Measurements from ENCODE around the gene ADI1. TPM values are rescaled to one million over a fixed set of nuclear protein-coding genes. Genes with fewer than 3 reads are reported as not detected.

The ADI1 gene
- total RNA-seq, 5 donors from 2014 or later (not counting 1 experiment from before 2014, with no cell fraction given): 20.9 to 29.0 (median 28.3) TPM

DNA sequence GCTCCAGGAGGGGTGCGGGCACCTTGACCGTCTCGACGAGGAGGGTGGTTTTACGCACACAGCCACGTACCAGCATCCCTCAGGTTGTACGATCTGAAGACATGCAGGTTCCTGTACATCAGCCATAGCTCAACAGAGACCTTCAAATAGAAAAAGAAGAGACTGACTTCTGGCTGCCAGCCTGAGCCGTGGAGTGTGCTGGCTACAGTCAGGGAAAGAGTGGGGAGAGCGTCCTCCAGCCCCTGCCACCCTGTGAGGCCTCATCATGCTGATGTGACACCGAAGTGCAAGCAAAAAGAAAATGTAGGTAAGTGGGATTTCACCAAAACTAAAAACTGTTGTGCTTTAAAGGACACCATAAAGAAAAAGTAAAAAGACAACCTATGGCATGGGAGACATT is 47.0 kb downstream of the ADI1 start:
- ChIA-PET POLR2A (interaction anchor here in 1 of 2 donors (0.7 kb wide), 1 partner anchor 116 kb away, joined by 3 read pairs; no protein-coding TSS in a partner anchor), CTCF (interaction anchor here in 1 of 2 donors (1.2 to 1.3 kb wide), 2 partner anchors 9 to 11 kb away, joined by 3 to 5 read pairs; no protein-coding TSS in a partner anchor)
- H3K9me3 ChIP-seq: no peaks in the 10 kb centered on the region
- 89% methylated on average over 10 of the region's 10 CpGs for WGBS (ENCODE audit: insufficient coverage)
- H3K27me3 ChIP-seq (replicated peaks in 1 of 2; ENCODE audit: control insufficient read depth in 2 of 2, extremely low read depth in 1 of 2, insufficient read depth in 2 of 2, low read length in 1 of 2): no peaks in the 10 kb centered on the region
- Mint-ChIP-seq H3K36me3 (peaks cover 57% of the 10 kb centered on the region), H3K4me1 (no peaks in the 10 kb centered on the region), H3K27ac (no peak overlapping the region), H3K4me3 (no peak overlapping the region), H3K9me3 (no peaks in the 10 kb centered on the region), H3K27me3 (no peaks in the 10 kb centered on the region)
- H3K36me3 ChIP-seq (ENCODE audit: control insufficient read depth in 2 of 2, extremely low read depth in 1 of 2, insufficient read depth in 1 of 2, low read length in 1 of 2): peaks cover 20 to 81% of the 10 kb centered on the region in 2 donors
- no peak overlapping the region for H3K27ac ChIP-seq (ENCODE audit: low read length)
- H3K4me1 ChIP-seq (ENCODE audit: control insufficient read depth in 1 of 2, extremely low read depth in 1 of 2, insufficient read depth in 2 of 2, low read length in 2 of 2): no peaks in the 10 kb centered on the region
- DNase-seq: no peak
- ATAC-seq (replicated peaks in 1 of 4): no peak
- H3K4me3 ChIP-seq (ENCODE audit: control insufficient read depth in 1 of 2, extremely low read depth in 1 of 2, low read length in 1 of 2): no peak overlapping the region

DNA sequence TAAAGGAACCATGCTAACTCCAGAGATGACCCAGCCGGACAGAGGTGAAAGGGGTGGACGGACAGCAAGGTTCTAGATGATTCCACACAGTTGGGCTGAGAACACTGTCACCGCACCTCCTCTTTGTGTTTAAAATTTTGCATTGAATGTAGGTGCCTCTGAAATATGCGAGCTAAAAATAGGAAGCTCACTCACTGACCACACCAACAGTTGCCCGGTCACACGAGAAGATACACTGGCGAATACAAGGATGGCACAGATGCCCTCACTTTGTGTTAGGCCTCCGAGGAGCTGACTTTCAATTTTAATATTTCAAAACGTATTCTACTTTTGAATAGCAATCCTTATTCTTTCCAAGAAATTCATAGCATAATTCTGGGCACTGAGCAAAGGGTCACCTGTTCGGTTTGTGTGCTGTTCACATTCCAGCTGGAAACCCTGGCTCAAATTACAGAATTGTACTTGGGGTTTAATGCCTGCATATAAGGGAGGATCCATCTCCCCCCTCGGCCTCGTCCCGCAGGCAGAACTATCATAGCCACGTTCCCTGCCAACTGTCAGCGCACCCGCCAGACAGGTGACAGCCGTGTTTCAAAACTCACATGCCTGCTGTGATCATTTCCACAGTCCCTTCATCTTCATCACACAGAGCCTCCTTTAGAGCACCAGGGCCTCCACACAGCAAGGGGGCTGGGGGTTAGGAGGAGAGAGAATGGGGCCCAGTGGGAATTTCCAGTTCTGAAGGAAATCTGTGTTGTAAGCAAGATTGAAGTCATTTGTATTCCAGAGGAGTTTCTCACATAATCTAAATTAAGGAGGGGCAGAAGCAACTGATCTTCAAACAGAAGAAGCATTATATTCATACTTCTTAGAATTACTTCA is 48.2 kb downstream of the ADI1 start:
- Histone ChIP-seq H3K36me3 (ENCODE audit: control insufficient read depth in 2 of 2, extremely low read depth in 1 of 2, insufficient read depth in 1 of 2, low read length in 1 of 2) (peaks cover 27 to 84% of the 10 kb centered on the region in 2 donors), H3K27ac (ENCODE audit: low read length) (no peak overlapping the region), H3K4me3 (ENCODE audit: control insufficient read depth in 1 of 2, extremely low read depth in 1 of 2, low read length in 1 of 2) (no peak overlapping the region), H3K27me3 (replicated peaks in 1 of 2; ENCODE audit: control insufficient read depth in 2 of 2, extremely low read depth in 1 of 2, insufficient read depth in 2 of 2, low read length in 1 of 2) (no peaks in the 10 kb centered on the region), H3K4me1 (ENCODE audit: control insufficient read depth in 1 of 2, extremely low read depth in 1 of 2, insufficient read depth in 2 of 2, low read length in 2 of 2) (no peaks in the 10 kb centered on the region), H3K9me3 (no peaks in the 10 kb centered on the region)
- Mint-ChIP-seq H3K27ac (no peak overlapping the region), H3K36me3 (peaks cover 61% of the 10 kb centered on the region), H3K27me3 (no peaks in the 10 kb centered on the region), H3K4me3 (no peak overlapping the region), H3K4me1 (no peaks in the 10 kb centered on the region), H3K9me3 (no peaks in the 10 kb centered on the region)
- WGBS (ENCODE audit: insufficient coverage): 97% methylated on average over 10 of the region's 17 CpGs
- POLR2A ChIA-PET: interaction anchor here (0.5 to 0.6 kb wide), 2 partner anchors 49 kb away, joined by 3 to 4 read pairs; no protein-coding TSS in a partner anchor
- CTCF ChIA-PET: no interaction called here
- DNase-seq (no peak), ATAC-seq (replicated peaks in 1 of 4) (no peak)

DNA sequence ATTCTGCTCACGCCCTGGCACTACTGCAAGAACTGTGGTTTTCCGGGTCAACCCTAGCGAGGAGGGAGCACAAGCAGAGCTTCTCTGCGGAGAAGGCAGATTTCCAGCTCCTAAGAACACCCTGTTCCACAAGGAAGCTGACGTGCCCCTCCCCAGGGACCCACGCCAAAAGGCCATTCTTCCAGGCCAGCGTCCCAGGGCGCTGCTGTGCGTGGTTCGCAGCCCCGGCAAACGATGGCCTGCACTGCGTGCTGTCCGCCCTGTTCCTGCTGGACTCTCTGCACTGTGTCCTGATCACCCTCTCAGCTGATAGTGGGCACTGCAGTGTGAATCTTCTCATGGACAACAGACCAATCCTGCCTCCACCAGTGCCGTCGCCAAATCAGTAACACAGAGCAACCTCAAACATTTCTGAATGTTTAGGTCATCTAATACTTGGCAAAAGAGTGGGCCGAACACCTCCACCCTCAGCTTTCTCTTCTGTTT is 49.1 kb downstream of the ADI1 start:
- no peak overlapping the region for H3K27ac ChIP-seq (ENCODE audit: low read length)
- H3K9me3 ChIP-seq: no peaks in the 10 kb centered on the region
- no peaks in the 10 kb centered on the region for H3K27me3 ChIP-seq (replicated peaks in 1 of 2; ENCODE audit: control insufficient read depth in 2 of 2, extremely low read depth in 1 of 2, insufficient read depth in 2 of 2, low read length in 1 of 2)
- H3K4me3 ChIP-seq (ENCODE audit: control insufficient read depth in 1 of 2, extremely low read depth in 1 of 2, low read length in 1 of 2): no peak overlapping the region
- POLR2A ChIA-PET: interaction anchor here in 1 of 2 donors (0.6 kb wide), 1 partner anchor 50 kb away, joined by 4 read pairs; no protein-coding TSS in a partner anchor
- WGBS (ENCODE audit: insufficient coverage): 99% methylated on average over 14 of the region's 17 CpGs
- no peak overlapping the region for H3K27ac Mint-ChIP-seq
- no peaks in the 10 kb centered on the region for H3K4me1 ChIP-seq (ENCODE audit: control insufficient read depth in 1 of 2, extremely low read depth in 1 of 2, insufficient read depth in 2 of 2, low read length in 2 of 2)
- DNase-seq (no peak), ATAC-seq (replicated peaks in 1 of 4) (no peak)
- peaks cover 26 to 85% of the 10 kb centered on the region in 2 donors for H3K36me3 ChIP-seq (ENCODE audit: control insufficient read depth in 2 of 2, extremely low read depth in 1 of 2, insufficient read depth in 1 of 2, low read length in 1 of 2)
- peaks cover 61% of the 10 kb centered on the region for H3K36me3 Mint-ChIP-seq
- no peaks in the 10 kb centered on the region for H3K27me3 Mint-ChIP-seq
- no peaks in the 10 kb centered on the region for H3K9me3 Mint-ChIP-seq
- CTCF ChIA-PET: no interaction called here
- H3K4me1 Mint-ChIP-seq: no peaks in the 10 kb centered on the region
- no peak overlapping the region for H3K4me3 Mint-ChIP-seq

DNA sequence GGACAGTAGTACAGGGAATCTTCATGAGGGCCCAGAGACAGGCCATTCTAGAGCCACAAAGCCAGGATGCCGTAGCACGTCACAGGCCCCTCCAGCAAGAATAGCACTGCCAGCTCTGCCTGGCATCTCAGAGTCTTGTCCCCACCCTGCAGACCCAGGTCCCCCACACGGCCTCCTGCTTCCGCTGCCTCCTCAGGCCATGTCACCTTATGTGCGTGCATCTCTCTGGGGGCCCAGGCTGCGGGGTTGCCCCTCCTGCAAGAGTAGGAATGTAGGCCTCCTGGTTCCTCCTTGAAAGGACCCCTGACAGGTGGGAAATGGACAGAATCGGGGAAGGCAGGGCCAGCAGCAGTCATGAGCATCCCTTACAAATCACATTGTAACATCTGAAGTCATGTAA is 49.8 kb downstream of the ADI1 start:
- no peak overlapping the region for H3K27ac ChIP-seq (ENCODE audit: low read length)
- ATAC-seq (replicated peaks in 1 of 4) (no peak), DNase-seq (no peak)
- H3K4me3 Mint-ChIP-seq: no peak overlapping the region
- H3K4me3 ChIP-seq (ENCODE audit: control insufficient read depth in 1 of 2, extremely low read depth in 1 of 2, low read length in 1 of 2): no peak overlapping the region
- no peaks in the 10 kb centered on the region for H3K9me3 ChIP-seq
- H3K4me1 ChIP-seq (ENCODE audit: control insufficient read depth in 1 of 2, extremely low read depth in 1 of 2, insufficient read depth in 2 of 2, low read length in 2 of 2): no peaks in the 10 kb centered on the region
- H3K36me3 ChIP-seq (ENCODE audit: control insufficient read depth in 2 of 2, extremely low read depth in 1 of 2, insufficient read depth in 1 of 2, low read length in 1 of 2): peaks cover 28 to 89% of the 10 kb centered on the region in 2 donors
- no peaks in the 10 kb centered on the region for H3K9me3 Mint-ChIP-seq
- ChIA-PET POLR2A (interaction anchor here in 1 of 2 donors (0.6 kb wide), 1 partner anchor 402 kb away, joined by 3 read pairs; no protein-coding TSS in a partner anchor), CTCF (no interaction called here)
- H3K27me3 Mint-ChIP-seq: no peaks in the 10 kb centered on the region
- H3K36me3 Mint-ChIP-seq: peaks cover 63% of the 10 kb centered on the region
- no peaks in the 10 kb centered on the region for H3K27me3 ChIP-seq (replicated peaks in 1 of 2; ENCODE audit: control insufficient read depth in 2 of 2, extremely low read depth in 1 of 2, insufficient read depth in 2 of 2, low read length in 1 of 2)
- 97% methylated on average over 3 of the region's 7 CpGs for WGBS (ENCODE audit: insufficient coverage)
- H3K27ac Mint-ChIP-seq: no peak overlapping the region
- no peaks in the 10 kb centered on the region for H3K4me1 Mint-ChIP-seq

DNA sequence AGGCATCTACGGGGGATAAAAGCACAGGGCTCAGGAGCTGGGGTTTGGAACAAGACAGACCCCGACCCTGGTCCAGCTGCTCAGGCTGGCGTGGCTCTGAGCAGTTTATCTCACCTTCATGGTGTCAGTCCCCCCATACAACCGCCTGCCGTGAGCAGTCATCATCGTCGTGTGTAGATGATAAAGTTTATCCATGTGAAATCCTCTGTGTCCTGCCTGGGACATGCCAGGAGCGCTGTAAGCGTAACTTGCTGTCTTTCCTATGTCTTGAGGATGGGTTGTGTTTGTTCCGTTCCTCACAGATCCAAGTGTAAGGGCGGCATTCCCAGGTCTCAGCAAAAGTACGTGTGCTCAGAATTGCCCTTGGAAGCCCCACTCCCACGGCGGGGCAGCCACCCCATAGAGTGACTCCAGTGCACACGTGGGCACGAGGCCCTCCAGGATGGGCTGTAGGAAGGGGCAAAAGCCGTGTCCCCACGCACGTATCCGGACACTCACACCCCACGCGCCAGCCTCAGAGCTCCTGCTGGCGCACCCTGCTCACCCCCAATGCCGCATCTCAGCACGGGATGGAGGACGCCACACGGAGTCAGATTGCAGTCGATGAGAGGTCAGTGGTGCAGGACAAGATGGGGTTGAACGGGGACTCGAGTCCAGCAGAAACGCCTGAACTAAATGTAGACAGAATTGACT is 50.9 kb downstream of the ADI1 start:
- Mint-ChIP-seq H3K9me3 (no peaks in the 10 kb centered on the region), H3K27ac (no peak overlapping the region), H3K4me1 (no peaks in the 10 kb centered on the region), H3K36me3 (peaks cover 63% of the 10 kb centered on the region), H3K4me3 (no peak overlapping the region), H3K27me3 (no peaks in the 10 kb centered on the region)
- DNase-seq (no peak), ATAC-seq (replicated peaks in 1 of 4) (no peak)
- Histone ChIP-seq H3K4me3 (ENCODE audit: control insufficient read depth in 1 of 2, extremely low read depth in 1 of 2, low read length in 1 of 2) (no peak overlapping the region), H3K9me3 (no peaks in the 10 kb centered on the region), H3K4me1 (ENCODE audit: control insufficient read depth in 1 of 2, extremely low read depth in 1 of 2, insufficient read depth in 2 of 2, low read length in 2 of 2) (no peaks in the 10 kb centered on the region), H3K36me3 (ENCODE audit: control insufficient read depth in 2 of 2, extremely low read depth in 1 of 2, insufficient read depth in 1 of 2, low read length in 1 of 2) (peaks cover 30 to 90% of the 10 kb centered on the region in 2 donors), H3K27ac (ENCODE audit: low read length) (no peak overlapping the region), H3K27me3 (replicated peaks in 1 of 2; ENCODE audit: control insufficient read depth in 2 of 2, extremely low read depth in 1 of 2, insufficient read depth in 2 of 2, low read length in 1 of 2) (no peaks in the 10 kb centered on the region)
- 99% methylated on average over 20 of the region's 31 CpGs for whole genome bisulfite sequencing (ENCODE audit: insufficient coverage)
- CTCF ChIA-PET: no interaction called here
- POLR2A ChIA-PET: no interaction called here

DNA sequence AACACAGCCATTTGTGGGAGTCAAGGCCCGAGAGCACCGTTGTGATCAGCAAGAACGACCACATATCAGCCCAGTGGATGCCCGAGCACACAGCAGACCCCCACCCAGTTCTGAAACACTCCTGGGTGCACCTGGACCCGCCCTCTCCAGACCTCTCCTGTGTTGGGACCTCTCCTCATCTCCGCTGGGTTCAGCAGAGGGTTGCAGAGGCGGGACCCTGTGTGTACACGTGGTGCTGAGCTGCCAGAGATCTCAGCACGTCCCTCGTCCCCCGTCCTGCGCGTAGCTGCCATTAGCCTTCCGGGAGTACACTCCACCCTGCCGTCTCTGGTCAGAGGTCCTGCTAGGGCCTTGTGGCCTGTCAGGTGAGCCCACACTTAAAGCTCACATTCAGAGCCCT is 51.7 kb downstream of the ADI1 start:
- H3K36me3 ChIP-seq (ENCODE audit: control insufficient read depth in 2 of 2, extremely low read depth in 1 of 2, insufficient read depth in 1 of 2, low read length in 1 of 2): peaks cover 30 to 86% of the 10 kb centered on the region in 2 donors
- H3K36me3 Mint-ChIP-seq: peaks cover 58% of the 10 kb centered on the region
- 98% methylated on average over 15 of the region's 15 CpGs for WGBS (ENCODE audit: insufficient coverage)
- no peaks in the 10 kb centered on the region for H3K27me3 Mint-ChIP-seq
- DNase-seq (no peak), ATAC-seq (replicated peaks in 1 of 4) (no peak)
- ChIA-PET CTCF (no interaction called here), POLR2A (no interaction called here)
- no peak overlapping the region for H3K27ac Mint-ChIP-seq
- no peaks in the 10 kb centered on the region for H3K27me3 ChIP-seq (replicated peaks in 1 of 2; ENCODE audit: control insufficient read depth in 2 of 2, extremely low read depth in 1 of 2, insufficient read depth in 2 of 2, low read length in 1 of 2)
- no peaks in the 10 kb centered on the region for H3K4me1 ChIP-seq (ENCODE audit: control insufficient read depth in 1 of 2, extremely low read depth in 1 of 2, insufficient read depth in 2 of 2, low read length in 2 of 2)
- H3K9me3 ChIP-seq: no peaks in the 10 kb centered on the region
- H3K4me1 Mint-ChIP-seq: no peaks in the 10 kb centered on the region
- H3K4me3 Mint-ChIP-seq: no peak overlapping the region
- H3K27ac ChIP-seq (ENCODE audit: low read length): no peak overlapping the region
- no peaks in the 10 kb centered on the region for H3K9me3 Mint-ChIP-seq
- H3K4me3 ChIP-seq (ENCODE audit: control insufficient read depth in 1 of 2, extremely low read depth in 1 of 2, low read length in 1 of 2): no peak overlapping the region

Data from T-cell (primary cell).